Measurements from ENCODE around the gene IQCK.

Gene IQCK

GRCh38 chr16:19808061-19808641 is 90.1 kb downstream of the IQCK start:
- FAIRE-seq: no peak

- FAIRE-seq: no peak
These were observed 91.1 kb downstream of the IQCK start for GRCh38 chr16:19809121-19809635.

GRCh38 chr16:19809693-19810092 is 91.6 kb downstream of the IQCK start:
- FAIRE-seq: no peak

- no peak for FAIRE-seq
These were observed 93.0 kb downstream of the IQCK start for GRCh38 chr16:19810817-19811731.

- FAIRE-seq: no peak
These were observed 94.9 kb downstream of the IQCK start for GRCh38 chr16:19812986-19813385.

- no peak for FAIRE-seq
These were observed 97.3 kb downstream of the IQCK start for GRCh38 chr16:19815418-19815817.

GRCh38 chr16:19817122-19817521 is 99.1 kb downstream of the IQCK start:
- no peak for FAIRE-seq

GRCh38 chr16:19817875-19818274 is 99.8 kb downstream of the IQCK start:
- no peak for FAIRE-seq

GRCh38 chr16:19822533-19822932 is 104.5 kb downstream of the IQCK start:
- FAIRE-seq: no peak

GRCh38 chr16:19823322-19823721 is 105.3 kb downstream of the IQCK start:
- FAIRE-seq: no peak

GRCh38 chr16:19824216-19824615 is 106.1 kb downstream of the IQCK start:
- FAIRE-seq: no peak

- no peak for FAIRE-seq
These were observed 112.0 kb downstream of the IQCK start for GRCh38 chr16:19829844-19830692.

- no peak for FAIRE-seq
These were observed 113.0 kb downstream of the IQCK start for GRCh38 chr16:19830902-19831560.

- no peak for FAIRE-seq
These were observed 113.6 kb downstream of the IQCK start for GRCh38 chr16:19831678-19832077.

GRCh38 chr16:19833176-19833575 is 115.1 kb downstream of the IQCK start:
- no peak for FAIRE-seq

- no peak for FAIRE-seq
These were observed 115.5 kb downstream of the IQCK start for GRCh38 chr16:19833581-19833980.

GRCh38 chr16:19835196-19835595 is 117.1 kb downstream of the IQCK start:
- FAIRE-seq: no peak

- FAIRE-seq: no peak
These were observed 117.9 kb downstream of the IQCK start for GRCh38 chr16:19835968-19836421.

- FAIRE-seq: no peak
These were observed 119.4 kb downstream of the IQCK start for GRCh38 chr16:19837331-19837980.

GRCh38 chr16:19837984-19838707 is 120.1 kb downstream of the IQCK start:
- no peak for FAIRE-seq

- FAIRE-seq: no peak
These were observed 122.5 kb downstream of the IQCK start for GRCh38 chr16:19840524-19841110.
